HPDE6-E6E7 (cell line): ENCODE measurements around the gene CADPS.

ENCODE experiments used
- DNase-seq: peaks from one replicate; pipeline ENCODE4 v3.0.0; 2011; ENCODE audit warnings: missing footprints; ENCODE audit errors: extremely low spot score

The CADPS gene

DNA sequence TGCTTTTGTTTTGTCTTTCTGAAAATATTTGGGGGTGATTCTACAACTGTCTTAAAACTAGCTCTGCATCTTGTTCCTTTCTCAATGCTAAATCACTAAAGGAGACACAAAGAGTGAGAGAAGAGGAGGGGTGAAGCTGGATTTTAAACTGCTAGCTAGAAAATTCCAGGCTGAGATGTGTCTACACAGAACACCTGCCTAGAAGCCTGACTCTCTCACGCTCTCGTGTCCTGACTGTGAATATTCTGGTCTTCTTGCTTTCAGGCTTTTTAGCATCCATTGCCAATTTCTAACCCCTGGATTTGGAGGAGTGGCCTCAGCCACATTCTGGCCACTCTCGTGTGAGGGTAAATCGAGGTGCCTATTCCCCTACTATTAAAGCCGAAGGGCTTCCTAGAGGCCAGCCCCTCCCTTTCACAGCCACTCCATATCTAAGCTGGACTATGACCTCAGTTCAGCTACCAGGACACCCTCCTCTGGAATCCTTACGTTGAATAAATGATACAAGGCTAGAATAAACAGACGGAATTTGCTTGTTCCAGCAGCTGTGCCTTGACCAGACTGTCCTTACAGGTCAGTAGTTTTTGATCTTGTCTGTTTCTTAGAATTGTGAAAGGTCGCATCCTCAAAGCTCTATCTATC, 353.6 kb downstream of the CADPS start:
- DNase-seq, result no peak

DNA sequence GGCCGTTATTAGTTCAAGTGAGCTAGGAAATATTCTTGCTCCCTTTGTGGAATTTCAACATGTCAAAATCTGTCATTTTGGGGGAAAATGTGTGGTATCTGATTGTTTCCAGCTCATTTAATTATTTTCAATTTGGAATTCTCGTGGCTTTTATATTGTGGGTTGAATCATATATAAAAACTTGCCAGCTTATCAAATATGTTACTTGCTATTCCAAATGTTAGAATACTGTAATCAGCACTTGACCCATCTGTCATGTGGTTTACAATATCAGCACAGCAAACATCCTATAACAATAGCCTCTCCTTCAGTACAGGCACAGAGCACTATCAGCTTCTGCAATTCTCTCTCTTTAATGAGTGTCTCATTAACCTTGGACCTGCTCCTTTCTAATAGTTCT, 371.7 kb downstream of the CADPS start:
- DNase-seq, result no peak

DNA sequence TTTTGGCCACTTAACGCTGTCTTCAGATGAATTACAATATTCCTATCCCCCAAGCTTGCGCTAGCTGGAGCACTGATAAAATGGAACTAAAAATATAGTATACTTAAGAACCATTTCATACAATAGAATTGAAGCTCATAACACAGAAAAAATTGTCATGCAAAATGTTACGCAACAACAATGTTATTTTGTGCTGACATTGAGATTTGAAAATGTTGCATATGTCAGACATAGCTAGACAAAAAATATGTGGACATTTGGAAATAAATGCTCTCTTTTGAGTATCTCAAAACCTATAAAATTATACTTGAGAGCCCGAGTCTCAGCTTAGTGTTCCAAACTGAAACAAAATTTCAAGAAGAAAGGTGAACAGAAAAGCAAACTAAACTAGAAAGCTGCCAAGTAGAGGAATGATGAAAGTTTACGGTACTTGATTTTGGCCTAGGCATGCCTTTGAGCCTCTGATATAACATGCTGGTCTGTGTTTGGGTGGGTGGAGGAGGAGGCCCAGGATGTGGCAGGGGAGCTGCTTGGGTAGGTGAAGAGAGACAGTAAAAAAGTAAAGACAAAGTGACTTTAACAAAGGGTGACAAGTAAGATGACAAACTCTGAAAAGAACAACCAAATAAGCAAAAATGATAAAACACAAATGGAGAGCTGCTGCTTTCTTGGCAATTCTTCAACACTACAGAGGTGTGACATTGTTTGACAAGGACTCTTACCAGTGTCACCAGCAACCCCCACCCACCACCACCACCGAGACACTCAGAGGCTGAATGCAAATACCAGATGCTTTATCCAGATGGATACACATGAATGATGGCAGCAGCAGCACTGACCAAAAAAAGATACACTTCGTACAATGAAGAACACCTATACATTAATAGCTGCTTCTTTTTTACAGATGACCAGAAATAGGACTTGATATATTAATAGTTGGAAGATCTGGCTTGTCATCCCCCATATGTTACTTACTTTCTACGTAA, 372.6 kb downstream of the CADPS start:
- no peak for DNase-seq

DNA sequence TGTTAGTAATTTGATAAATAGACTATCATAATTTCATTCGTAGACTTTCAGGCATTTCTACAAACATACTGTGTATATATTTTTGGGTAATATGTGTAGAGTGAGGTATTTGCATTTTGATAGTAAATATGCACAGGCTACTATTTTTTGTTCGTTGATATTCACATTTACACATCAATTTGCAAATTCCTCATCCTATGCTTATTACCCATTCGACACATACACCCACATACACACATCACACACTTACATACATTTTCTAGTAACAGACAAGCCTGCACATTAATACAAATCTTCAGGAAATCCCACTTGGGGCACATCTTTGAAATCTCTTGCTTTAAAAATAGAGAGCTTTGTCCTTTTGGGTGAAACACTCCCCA, 373.9 kb downstream of the CADPS start:
- no peak for DNase-seq

DNA sequence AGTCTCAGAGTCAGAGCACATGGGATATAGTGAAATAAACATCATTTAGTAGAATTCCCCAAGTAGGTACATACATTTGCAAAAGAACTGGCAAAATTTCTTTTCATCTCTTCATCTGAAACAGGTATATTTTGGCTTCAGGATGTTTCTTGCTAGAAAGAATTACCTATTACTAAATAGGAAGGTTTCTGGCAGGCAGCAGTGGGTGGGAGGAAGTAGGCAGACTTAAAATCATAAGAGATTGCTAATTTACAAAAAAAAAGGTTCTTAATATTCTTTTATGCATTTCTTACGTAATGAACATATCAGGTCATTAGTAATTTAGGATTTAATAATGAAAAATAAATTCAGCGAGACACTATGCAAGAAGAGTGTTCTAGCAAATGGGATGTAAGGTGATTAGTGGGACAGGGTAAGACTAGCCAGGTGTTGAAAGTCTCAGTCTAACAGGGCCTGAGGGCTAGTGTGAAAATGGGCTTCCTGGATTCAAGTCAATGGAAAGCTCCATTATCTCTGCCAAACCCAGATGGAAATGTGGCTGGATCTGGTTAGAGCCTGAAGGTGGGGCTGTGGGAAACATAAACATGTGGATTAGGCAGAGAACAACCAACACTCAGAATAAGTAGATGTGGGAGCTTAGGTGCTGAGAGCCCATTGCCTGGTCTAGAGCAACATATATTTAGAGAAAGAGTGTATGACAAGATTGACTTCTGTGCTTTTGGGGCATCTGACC, 374.5 kb downstream of the CADPS start:
- no peak for DNase-seq

DNA sequence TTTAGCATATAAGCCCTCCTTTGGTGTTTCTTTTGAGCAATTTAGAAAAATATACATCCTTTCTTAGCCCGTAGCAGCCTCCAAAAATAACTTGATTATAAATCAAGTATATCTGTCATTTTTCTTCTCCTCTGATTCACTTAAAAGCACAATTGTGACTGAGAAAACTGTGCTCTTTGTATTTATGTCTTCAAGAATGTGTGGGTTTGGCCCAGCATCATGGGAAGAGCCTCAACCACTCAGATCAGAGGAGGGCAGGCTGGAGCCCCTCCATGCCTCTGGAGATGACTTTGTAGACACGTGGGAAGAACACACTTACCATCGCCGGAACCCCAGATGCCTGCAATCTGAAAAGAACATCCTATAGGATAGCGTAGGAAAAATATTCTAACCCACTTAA, 378.1 kb downstream of the CADPS start:
- no peak for DNase-seq

DNA sequence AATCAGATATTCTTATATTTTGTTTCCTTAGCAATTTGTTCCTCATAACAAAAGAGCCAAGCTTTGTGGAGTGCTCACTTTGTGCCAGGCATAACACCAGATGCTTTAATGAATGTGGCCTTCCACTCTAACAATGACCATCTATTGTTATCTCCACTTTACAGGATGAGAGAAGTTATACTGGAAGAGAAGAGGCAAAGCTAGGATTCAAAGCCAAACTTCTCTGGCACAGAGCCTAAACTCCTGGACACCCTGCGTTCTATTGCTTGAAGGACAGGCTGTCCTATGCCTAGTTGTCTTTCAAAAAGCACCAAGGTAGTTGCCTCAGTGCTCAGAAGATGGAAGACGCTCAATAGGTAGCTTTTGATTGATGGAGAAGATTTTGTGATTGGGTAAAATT, 378.7 kb downstream of the CADPS start:
- no peak for DNase-seq

DNA sequence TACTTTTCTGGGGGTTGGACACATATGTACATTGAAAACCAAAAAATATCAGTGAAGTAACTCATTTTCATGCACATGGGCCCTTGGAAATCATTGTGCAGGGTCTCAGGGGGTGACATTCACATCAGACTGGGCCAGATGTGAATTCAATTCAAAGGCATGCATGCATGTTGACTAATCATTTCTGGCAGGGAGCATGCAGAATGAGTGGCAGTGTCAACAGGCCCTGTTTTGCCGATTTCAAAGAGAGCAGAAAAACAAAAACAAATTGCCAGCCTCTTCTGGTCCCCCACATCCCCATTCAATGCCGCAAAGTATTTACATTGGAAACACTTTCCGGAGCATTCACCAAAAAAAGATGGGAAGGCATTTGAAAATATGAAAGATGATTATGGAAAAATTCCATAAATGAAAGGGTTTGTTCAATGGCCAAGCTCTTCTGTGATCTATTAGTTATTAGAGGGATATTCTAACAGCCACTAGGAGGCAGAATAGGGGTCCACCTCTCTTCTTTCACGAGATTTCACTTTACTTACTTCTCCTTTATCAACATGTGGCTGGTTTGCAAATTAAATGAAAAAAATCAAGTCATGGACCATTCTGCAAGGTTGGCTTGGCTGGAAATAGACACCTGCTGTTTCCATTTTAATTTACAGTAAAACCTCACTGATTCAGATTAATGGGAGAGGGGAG, 382.0 kb downstream of the CADPS start:
- no peak for DNase-seq

DNA sequence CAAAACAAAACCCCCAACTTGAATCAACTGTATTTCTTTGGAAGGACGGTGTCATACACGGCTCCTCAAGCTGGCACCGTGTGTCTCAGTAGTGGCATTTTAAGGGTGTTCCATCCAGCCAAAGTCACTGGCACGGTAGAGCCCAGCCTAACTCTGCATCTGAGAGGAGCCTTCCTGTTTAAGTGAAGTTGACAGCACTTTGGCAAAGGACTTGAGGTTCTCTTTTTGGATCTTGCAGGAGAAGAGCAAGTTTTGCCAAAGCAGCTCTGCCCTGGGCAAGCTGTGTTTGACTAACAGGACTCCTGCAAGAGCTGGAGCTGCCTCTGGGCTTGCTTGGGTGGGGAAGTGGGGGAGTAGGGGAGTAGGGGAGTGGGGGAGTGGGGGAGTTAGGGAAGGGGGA, 392.3 kb downstream of the CADPS start:
- DNase-seq, result no peak

DNA sequence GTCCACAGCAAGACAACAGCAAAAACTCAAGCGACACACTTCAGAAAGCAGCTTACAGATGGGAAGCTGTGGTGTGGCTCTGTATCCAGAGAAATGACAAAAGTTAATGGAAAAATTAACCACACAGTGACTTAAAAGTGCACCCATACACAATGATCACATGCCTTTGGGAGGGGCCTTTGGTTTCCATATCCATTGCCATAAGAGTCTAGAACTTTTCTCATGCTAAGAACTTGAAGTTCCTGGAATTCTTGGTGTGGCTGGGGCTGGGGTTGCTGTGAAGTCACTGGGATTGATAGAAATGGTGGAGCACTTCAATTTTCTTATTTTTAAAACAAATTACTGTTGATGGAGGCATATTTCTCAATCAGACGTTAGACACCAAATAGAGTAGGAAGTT, 393.3 kb downstream of the CADPS start:
- DNase-seq, result no peak

DNA sequence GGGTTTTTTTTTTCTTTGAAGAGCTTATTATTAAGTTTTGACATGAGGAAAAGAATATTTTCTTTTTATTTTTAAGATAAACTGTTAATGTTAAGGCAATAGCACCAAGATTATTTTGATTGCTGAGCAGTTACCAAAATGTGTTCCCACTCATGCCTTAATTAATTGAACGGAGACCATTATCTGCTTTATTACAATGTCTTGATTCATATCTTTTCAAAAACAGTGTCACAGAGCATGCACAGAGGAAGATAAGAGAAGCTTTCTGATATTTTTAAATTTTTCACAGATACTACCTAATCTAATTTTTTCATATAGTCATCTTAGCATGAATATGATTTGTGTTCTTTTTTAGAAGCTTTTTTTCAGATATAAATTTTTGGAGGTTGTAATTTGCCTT, 395.2 kb downstream of the CADPS start:
- DNase-seq, result no peak

DNA sequence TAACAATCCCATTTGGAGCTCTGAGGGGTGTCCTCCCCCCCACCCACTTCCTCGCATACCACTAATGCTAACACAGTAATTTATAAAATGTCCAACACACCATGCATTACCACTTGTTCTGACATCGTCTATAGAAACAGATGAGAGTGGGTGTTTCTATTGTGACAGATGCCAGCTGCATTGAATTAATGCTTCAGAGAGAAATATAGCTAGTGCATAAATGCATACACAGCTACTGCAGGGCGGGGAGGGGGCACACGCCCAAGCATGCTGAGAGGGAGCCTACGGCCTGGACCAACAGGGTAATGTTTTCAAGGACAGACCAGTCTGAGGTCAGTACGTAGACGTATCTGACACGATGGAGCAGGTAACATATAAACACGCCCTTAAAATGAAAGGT, 395.9 kb downstream of the CADPS start:
- no peak for DNase-seq

DNA sequence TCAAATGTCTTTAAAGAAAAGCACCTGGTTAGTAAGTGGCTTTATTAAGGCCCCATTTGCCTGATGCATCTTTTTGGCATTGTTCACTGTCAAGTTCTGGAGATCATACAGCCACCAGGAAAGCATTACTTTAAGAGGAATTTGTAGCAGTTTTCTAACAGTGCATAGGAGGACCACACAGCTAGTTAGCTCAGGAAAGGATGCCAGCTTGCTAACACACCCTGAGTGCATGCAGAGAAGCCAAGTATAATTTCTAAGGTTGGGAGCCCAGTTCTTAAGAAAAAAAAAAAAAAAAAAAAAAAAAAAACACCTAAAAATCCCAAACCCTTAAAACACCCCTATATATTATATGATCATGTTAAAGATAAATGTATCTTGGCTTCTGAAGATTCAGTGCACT, 399.9 kb downstream of the CADPS start:
- no peak for DNase-seq

DNA sequence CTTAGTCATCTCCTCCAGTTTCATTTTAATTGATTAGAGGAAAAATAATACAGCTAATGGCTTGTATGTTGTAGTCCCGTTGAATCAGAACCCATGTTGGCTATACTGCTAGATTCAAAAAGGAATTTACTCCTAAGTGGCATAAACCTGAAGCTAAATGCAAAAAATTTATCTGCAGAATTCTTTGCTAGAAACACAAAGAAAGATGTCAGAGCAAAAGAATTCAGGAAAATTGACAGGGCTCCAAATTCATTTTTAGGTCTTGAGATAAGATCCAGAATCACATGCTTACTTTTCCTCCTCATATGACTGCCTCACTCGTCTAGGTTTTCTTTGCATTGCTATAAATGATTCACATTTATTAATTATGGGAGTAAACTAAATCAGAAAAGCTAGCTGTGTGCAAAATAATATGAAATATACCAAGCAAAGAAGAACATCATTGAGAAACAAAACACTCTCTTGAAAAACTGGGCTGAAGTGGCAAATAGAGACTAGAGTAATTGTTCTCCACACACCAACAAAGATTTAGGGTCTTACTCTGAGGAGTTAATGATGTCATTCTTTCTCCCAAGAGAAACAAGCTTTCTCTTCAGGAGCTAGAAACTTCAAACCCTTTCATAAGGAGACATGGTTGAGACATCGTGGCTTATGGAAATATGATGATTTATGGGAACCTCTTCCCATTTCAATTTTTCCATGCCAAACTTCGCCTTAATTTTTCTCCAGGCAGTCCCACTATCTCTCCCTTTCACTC, 407.1 kb downstream of the CADPS start:
- no peak for DNase-seq

DNA sequence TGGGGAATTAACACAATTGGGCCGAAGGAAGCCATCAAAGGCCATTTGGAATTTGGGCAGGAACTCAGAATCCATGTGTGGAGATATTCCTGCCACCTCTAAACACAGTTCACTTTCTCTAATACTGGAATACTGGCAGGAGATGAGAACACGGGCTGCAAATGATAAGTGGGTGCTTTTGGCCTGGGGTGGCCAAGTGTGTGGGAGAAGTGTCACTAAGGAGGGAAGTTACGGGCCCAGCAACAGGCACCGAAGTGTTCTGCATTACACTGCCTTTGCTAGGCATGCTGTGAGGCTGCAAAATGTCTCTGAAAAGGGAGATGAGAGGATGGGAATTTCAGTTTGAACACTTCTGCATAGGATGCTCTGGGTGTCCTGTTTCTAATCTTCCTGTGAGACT, 412.4 kb downstream of the CADPS start:
- DNase-seq, result no peak

DNA sequence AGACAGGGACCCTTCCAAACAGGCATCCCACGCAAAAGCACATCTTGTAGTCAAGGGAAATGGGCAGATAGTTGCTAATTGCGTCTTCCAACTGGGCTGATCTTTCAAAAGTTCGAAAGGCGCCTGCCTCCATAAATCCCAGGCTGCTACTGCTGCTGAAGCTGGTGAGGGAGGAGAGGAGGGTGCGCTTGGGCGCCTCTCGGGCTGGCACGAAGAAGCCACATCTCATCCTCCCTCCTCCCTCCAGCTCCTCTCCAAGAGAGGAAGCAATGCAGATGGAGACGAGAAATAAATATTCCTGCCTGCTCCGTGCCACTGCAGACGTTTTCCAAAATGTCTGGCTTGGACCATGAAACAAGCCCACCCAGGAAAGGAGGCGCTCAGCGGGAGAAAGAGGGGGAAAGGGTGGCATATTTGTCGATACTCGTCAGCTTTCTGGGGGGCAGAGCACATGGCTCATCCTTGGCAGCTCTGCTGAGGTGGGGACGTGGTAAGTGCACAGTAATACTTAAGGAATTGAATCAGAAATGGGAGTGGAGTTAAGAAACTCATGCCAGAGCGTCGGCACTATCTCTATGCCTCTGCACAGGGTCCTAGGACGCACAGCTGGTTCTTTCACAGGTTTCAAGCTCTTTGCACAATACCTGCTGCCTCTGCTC, 413.0 kb downstream of the CADPS start:
- DNase-seq, result no peak

DNA sequence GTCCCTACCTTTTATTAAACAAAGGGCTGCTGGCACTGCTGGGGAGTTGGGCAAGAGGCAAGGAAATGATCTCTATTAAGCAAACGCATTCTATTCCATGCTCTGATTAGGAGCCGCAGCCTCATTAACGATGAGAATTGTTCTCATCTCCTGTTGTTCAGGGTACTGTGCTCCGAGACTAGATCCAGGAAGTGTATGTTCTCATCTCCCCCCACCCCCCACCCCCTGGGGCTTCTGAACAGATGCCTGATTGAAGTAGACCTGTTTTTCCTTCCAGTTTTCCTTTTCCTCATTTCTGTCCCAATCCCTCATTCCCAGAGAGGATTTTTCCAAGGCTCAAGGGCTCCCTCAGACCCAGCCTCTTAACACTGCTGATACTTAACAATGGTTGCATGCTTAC, 420.3 kb downstream of the CADPS start:
- no peak for DNase-seq

DNA sequence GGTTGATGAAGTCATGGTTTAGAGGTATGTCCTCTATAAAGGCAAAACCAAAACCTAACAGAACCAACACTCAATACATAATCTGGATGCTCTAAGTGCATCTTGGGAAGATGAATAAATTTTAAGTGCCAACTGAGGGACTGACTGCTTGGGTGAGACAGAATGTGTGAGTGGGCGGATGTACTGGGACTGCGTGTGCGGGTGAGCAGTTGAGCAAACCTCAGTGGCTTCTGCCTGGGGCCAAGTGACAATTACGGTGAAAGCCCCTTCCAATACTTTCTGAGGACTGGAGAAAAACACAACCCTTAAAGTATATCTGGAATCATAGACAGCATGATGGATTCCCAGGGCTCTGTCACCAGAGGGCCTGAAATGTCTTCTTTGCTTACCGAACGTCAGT, 421.8 kb downstream of the CADPS start:
- DNase-seq, result no peak

DNA sequence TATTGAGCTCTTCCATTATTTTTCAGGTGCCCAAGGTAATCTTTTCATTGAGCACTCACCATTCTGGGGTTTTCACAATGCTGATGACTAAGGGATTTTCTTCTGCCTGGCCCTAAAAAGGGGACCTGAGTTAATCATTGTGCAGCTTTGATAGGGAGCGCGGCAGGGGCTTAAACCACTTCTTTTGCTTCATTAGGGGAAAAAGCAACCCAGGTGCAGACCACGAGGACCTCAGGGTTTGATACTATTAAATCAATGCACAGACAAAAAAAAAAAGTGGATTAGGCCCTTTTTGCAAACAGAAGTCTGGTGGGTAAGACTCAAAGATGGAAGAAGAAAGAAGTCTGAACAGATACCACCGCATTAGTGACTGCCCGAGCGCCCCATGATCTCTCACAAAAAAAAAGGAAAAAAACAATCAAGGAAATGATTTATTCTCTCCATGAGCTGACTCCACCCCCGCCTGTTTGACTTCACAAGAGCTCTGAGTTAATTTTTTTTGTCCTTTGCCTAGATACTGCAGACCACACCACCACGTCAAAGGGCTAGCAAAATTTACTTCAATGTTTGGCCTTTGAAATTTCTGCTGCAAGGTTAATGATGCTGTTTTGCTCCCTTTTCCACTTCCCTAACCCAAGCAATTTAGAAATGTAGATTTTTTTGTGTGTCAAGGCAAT, 423.9 kb downstream of the CADPS start:
- no peak for DNase-seq

DNA sequence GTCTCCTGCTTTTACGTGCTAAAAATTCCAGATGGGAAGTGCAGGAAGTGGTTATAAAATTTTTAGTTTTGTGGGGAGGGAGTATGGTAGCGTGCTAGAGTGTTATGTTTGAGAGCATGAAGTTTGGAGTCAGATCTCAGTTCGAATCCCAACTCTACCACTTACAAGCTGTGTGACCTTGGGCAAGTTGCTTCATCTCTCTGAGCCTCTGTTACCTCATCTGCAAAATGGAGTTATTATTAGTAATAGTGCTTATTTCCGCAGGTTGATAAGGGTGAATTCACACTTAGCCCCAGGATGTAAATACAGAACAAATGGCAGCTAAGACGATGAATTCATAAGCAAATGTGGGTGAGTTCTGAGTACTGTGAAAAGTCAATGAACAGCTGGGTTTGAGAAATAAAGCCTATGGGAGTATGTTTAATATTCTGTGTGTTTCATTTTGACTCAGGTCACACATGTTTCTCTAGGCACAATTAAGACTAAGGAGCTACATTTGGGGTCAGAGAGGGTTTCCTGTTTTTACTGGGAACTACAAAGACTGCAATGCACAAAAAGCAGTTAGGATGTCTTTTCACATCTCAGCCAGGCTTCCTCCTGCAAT, 428.8 kb downstream of the CADPS start:
- DNase-seq, result no peak
